Neural progenitor cell (in vitro differentiated cells): ENCODE data around the gene SFPQ.

Experiments
- CTCF ChIP-seq: fragments of 200-600 bp; sonication (generic); IDR thresholded peaks from 2 replicates; pipeline ENCODE4 v1.5.1; 2017; ENCODE audit warnings: antibody characterized with exemption, mild to moderate bottlenecking
- EZH2 ChIP-seq: fragments of 200-600 bp; sonication (generic); IDR thresholded peaks from 2 replicates; pipeline ENCODE4 v1.6.1; 2017; ENCODE audit warnings: antibody characterized with exemption, mild to moderate bottlenecking, moderate library complexity

- TF ChIP-seq CTCF = no peak
- TF ChIP-seq EZH2 = no peak
These were observed 7.7 kb downstream of the SFPQ start for GRCh38 chr1:35185200-35185599.
